Activated gamma-delta T cell treated with anti-CD3 and anti-CD28 coated beads, Interleukin-2, amount 50 U/mL, for 16 hours (primary cell): ENCODE data around the gene C1RL.
"Not testable (repeated sequence)": the region's sequence is repeated elsewhere in the genome, so short reads cannot be mapped to it uniquely, and the experiment has no call there.

Source experiments
- DNase-seq: peaks from one replicate; pipeline ENCODE4 v3.0.0-alpha.2; 2020; ENCODE audit warnings: low read depth

The C1RL gene

DNA sequence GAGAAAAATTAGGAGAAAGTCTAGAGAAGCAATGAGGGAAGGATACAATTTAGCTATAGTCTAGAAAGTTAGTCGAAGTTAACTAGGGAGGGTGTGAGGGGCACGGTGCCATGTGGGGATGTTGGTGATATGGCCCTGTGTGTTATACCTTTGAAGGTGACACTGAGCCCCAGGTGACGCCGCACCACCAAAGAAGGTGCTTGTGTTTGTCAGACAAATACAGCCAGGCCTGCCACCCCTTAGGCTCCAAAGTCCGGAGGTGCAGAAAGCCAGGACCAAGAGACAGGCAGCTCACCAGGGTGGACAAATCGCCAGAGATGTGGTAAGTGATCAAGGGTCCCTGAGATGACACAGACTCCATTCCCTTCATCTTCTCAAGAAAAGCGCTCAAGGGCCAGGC, 47.4 kb downstream of the C1RL start:
- DNase-seq, result no peak

- DNase-seq, result no peak
Measured at GRCh38 chr12:7061138-7061537, 47.9 kb downstream of the C1RL start.

DNA sequence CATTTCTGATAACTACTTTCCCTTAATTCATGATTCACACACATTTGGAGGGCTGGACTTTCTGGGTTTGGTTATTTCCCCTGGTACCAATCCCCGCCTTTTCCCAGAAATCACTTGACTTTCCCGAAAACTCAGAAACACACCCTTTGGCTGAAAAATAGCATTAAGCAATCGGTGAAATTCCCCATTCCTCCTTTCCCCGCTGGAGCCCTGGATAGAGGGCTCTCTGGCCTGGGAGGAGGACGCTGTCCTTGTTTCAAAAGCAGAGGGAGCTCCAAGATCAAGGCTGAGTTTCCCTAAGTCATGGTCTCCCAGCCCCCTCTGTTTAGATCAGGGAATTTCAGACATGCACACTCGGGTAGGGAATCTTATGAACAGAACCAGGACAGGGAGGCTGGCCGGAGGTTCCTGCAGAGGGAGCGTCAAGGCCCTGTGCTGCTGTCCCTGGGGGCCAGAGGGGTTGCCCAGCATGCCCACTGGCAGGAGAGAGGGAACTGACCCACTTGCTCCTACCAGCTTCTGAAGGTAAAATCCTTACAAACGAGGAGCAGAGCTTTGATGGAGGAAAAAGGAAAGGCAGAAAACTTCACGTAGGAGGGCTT, 48.6 kb downstream of the C1RL start, which contains the start of gene C1S:
C1S (plus strand) TSS at position 366 of the 602 bp plus-strand sequence. CDS start 1,195 bp downstream, outside the sequence.
- DNase-seq, result no peak

DNA sequence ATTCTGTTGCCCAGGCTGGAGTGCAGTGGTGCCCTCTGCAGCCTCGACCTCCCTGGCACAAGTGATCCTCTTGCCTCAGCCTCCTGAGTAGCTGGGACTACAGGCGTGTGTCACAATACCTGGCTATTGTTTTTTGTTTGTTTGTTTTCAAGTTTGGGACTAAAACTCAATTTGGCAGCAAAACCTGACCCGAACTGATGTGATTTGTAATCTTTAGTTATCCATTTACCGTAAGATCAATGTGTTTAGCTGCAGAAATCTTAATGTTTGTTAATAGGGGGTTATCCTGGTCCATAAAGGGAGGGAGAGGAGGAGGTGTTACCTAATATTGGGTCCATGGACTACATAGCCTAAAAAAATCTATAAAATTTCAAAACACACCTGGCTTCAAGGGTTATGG, 49.2 kb downstream of the C1RL start:
- no peak for DNase-seq

DNA sequence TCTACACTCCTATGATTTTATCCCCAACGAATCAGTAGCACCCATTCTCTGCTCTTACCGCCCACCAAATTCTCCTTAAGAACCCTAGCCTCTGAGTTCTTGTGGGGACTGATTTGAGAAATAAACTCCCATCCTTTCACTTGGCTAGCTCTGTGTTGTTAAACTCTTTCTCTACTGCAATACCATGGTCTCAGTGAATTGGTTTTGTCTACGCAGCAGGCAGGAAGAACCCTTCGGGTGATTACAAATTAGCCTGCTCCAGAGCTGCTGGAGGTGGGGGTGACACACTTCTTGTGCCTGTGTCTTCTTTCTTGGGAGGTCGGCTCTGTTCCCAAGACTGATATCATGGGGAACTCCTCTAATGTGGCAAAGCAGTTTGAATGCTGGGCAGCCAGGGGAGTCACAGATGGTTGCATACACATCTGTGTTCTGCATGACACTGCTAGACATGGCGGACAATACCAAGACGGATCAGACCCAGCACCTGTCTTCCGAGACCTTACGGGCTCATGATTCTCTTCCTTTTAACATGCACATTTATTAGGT, 50.1 kb downstream of the C1RL start:
- DNase-seq, result no peak

DNA sequence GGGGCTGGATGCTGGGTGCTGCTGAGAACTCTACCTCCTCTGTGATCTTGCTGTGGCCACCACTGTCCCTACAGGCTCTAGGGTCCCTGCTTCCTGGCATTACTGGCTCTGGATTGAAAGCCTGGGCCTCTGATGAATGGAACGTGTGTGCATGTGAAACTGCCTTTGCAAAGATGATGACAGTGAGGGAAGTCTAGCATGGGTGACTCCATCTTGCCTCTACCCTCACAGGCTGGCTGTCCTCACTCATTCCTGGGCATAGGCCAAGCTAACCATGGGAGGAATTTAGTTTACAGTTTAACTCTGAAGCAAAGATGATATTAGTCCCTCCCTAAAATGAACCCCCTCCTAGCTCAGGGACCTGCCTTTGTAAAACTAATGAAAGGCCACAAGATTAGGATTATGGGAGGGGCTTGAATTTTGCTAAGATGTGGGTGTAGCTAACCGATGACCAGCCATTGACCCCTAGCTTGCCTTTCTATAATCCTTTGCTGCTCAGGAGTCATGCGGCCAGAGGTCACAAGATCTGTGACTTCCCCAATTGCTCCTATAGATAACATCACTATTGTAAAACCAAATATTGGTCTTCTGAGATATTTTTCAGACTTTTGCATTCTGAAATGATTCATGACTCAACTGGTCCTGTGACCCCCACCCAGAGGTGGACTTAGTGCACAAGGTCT, 50.7 kb downstream of the C1RL start:
- no peak for DNase-seq

- not testable (repeated sequence) for DNase-seq
Measured at GRCh38 chr12:7055736-7056135, 53.3 kb downstream of the C1RL start.

DNA sequence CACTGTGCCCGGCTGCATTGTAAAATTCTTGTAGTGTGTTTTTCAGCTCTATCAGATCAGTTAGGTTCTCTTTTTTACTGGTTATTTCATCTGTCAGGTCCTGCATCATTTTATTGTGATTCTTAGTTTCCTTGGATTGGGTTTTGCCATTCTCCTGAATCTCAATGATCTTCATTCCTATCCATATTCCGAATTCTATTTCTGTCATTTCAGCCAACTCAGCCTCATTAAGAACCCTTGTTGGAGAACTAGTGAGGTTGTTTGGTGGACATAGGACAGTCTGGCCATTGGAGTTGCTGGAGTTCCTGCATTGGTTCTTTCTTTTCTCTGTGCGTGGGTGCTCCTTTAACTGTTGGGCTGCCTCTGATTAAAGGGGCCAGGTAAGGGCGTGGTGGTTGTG, 54.1 kb downstream of the C1RL start:
- DNase-seq, result no peak

- not testable (repeated sequence) for DNase-seq
Measured at GRCh38 chr12:7049973-7050372, 59.0 kb downstream of the C1RL start.

DNA sequence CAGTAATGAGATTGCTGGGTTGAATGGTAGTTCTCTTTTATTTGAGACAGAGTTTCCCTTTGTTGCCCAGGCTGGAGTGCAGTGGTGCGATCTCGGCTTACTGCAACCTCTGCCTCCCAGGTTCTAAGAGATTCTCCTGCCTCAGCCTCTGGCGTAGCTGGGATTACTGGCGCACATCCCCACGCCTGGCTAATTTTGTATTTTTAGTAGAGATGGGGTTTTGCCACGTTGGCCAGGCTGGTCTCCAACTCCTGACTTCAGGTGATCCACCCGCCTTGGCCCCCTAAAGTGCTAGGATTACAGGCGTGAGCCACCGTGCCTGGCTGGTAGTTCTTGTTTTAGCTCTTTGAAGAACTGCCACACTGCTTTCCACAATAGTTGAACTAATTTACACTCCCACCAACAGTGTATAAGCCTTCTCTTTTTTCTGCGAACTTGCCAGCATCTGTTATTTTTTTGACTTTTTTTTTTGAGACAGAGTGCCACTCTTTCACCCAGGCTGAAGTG, 59.5 kb downstream of the C1RL start:
- DNase-seq, result not testable (repeated sequence)

- no peak for DNase-seq
Measured at GRCh38 chr12:7047306-7047705, 61.7 kb downstream of the C1RL start.

DNA sequence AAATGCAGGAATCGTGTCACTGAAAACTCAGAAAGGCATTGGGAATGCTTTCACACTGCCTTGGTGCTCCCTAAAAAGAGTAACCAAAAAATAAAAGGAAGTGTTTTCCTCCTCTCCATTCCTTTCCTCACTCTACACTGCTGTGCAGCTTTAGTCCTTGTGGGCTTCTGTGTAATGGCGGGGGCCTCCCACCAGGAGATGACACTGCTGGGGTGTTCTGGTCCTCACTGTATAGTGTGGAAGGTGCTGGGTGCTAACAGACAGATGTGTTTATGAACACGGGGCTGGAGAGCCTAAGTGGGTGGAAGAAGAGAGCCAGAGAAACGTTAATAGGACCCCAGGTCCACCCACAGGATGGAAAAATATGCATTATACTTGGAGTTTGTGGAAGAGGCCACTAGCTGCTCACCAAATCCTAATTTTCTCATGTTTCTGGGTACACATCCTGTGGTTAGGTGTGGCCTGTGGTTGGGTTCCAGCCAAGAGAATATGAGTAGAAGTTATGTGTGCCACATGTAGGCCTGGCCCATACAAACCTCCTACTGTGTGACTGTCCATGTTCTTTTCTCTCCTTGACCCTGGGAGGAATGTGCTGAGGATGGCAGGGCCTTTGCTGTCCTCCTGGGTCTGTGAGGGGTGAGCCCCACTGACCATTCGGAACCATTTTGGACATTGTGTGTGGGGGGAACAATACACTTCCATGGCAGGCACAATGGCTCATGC, 62.5 kb downstream of the C1RL start:
- no peak for DNase-seq

- DNase-seq, result no peak
Measured at GRCh38 chr12:7045913-7046312, 63.1 kb downstream of the C1RL start.
